Motor neuron (in vitro differentiated cells): Measurements from ENCODE around the gene ACSF2. TPM values are rescaled to one million over a fixed set of nuclear protein-coding genes. Genes with fewer than 3 reads are reported as not detected.

ENCODE experiments used
- ATAC-seq, 8 experiments: fragments of 200-7000 bp; cut with Tn5 transposase; replicated peaks in 6 of 8; 2 replicates each; pipeline ENCODE4 v1.8.0; 2021; ENCODE audit warnings: mild to moderate bottlenecking in 8 of 8, moderate library complexity in 8 of 8
- H3K27ac ChIP-seq, 2 donors: fragments of 250-450 bp; sonication (Bioruptor Pico); 2 replicates each; pipeline ENCODE4 v1.9.0; 2021; ENCODE audit warnings: antibody characterized with exemption in 2 of 2, mild to moderate bottlenecking in 2 of 2, moderate library complexity in 1 of 2
- H3K4me1 ChIP-seq, 2 donors: fragments of 250-450 bp; sonication (Bioruptor Pico); replicated peaks in 1 of 2; 2 replicates each; pipeline ENCODE4 v1.6.1; 2021; ENCODE audit warnings: antibody characterized with exemption in 2 of 2, mild to moderate bottlenecking in 2 of 2, moderate library complexity in 1 of 2
- H3K4me3 ChIP-seq, 5 donors: fragments of 250-450 bp; sonication (Bioruptor Pico); 2 replicates each; pipeline ENCODE4 v1.9.0; 2021; ENCODE audit warnings: antibody characterized with exemption in 5 of 5, mild to moderate bottlenecking in 5 of 5, moderate library complexity in 4 of 5
- WGBS, 10 experiments: fragments of 450-650 bp; shearing (Covaris generic); methylation state at CpG; one replicate each; pipeline ENCODE4 v1.0.0; 2022; 5-methylcytosine and 5-hydroxymethylcytosine counted together
- in situ Hi-C, 9 experiments: fragments of 400-800 bp; cut with MboI; loops; one replicate each; pipeline ENCODE4 v1.15.0; 2021; ENCODE audit warnings: low sequenced_read_pairs in 9 of 9, low pct_unique_long_range_greater_than_20kb in 2 of 9; ENCODE audit not compliant: unreplicated experiment in 9 of 9
- total RNA-seq, 8 experiments: library from RNA; unstranded; fragments of 300-600 nt; gene quantifications; 2 replicates each; pipeline versions ENCODE4 v1.2.3 to v1.2.4, GENCODE V29; 2022

ACSF2 gene
- total RNA-seq, 8 experiments from 2014 or later = 1.6 to 31.1 (median 5.6) TPM

GRCh38 chr17:50480854-50481490 is 55.0 kb downstream of the ACSF2 start:
- in situ Hi-C loops = no loop called here
- H3K27ac ChIP-seq = no peak overlapping the region
- no peak for ATAC-seq
- peaks cover 10 to 11% of the 10 kb centered on the region in 2 donors for H3K4me1 ChIP-seq
- H3K4me3 ChIP-seq = no peak overlapping the region
- 0 to 90% (median 68%) methylated on average over 1 to 2 of the region's 2 CpGs for WGBS, 10 experiments

GRCh38 chr17:50481648-50482047 is 55.6 kb downstream of the ACSF2 start:
- ATAC-seq = no peak
- in situ Hi-C loops = no loop called here
- Histone ChIP-seq H3K4me3 (no peak overlapping the region), H3K27ac (no peak overlapping the region), H3K4me1 (peaks cover 10 to 11% of the 10 kb centered on the region in 2 donors)
- WGBS, 10 experiments = 25 to 100% (median 88%) methylated on average over 1 to 4 of the region's 4 CpGs; no CpG with 5 or more reads in 2 of the 10 experiments

- in situ Hi-C loops = no loop called here
- no peak overlapping the region for H3K4me3 ChIP-seq
- no peak for ATAC-seq
- WGBS, 10 experiments = 83 to 100% (median 93%) methylated on average over 1 to 13 of the region's 23 CpGs; no CpG with 5 or more reads in 5 of the 10 experiments
- peaks cover 10 to 11% of the 10 kb centered on the region in 2 donors for H3K4me1 ChIP-seq
- no peak overlapping the region for H3K27ac ChIP-seq
Observed at GRCh38 chr17:50482110-50482509, 56.1 kb downstream of the ACSF2 start.

GRCh38 chr17:50482516-50482915 is 56.5 kb downstream of the ACSF2 start:
- Histone ChIP-seq H3K4me1 (peaks cover 10 to 11% of the 10 kb centered on the region in 2 donors), H3K27ac (no peak overlapping the region), H3K4me3 (no peak overlapping the region)
- WGBS, 10 experiments = 0 to 29% (median 0%) methylated on average over 1 to 5 of the region's 7 CpGs; no CpG with 5 or more reads in 3 of the 10 experiments
- in situ Hi-C loops = no loop called here
- ATAC-seq = peak; percentile 9 to 51 (median 27)

- Histone ChIP-seq H3K4me3 (no peak overlapping the region), H3K4me1 (peaks cover 4 to 6% of the 10 kb centered on the region in 2 donors), H3K27ac (no peak overlapping the region)
- WGBS, 10 experiments = 50 to 92% (median 89%) methylated on average over 2 to 5 of the region's 5 CpGs; no CpG with 5 or more reads in 2 of the 10 experiments
- in situ Hi-C loops = no loop called here
- no peak for ATAC-seq
Observed at GRCh38 chr17:50483266-50483665, 57.2 kb downstream of the ACSF2 start.

- ATAC-seq = no peak
- Histone ChIP-seq H3K4me1 (peaks cover 3% of the 10 kb centered on the region in 2 donors), H3K27ac (no peak overlapping the region), H3K4me3 (no peak overlapping the region)
- WGBS, 10 experiments = 84 to 100% (median 95%) methylated on average over 1 to 5 of the region's 11 CpGs; no CpG with 5 or more reads in 4 of the 10 experiments
- in situ Hi-C loops = no loop called here
Observed at GRCh38 chr17:50484386-50485155, 58.6 kb downstream of the ACSF2 start.

GRCh38 chr17:50487213-50488096 is 61.4 kb downstream of the ACSF2 start:
- WGBS, 10 experiments = 18 to 97% (median 80%) methylated on average over 1 to 6 of the region's 17 CpGs; no CpG with 5 or more reads in 3 of the 10 experiments
- no peak overlapping the region for H3K4me3 ChIP-seq
- H3K27ac ChIP-seq = no peak overlapping the region
- no peak for ATAC-seq
- in situ Hi-C loops = no loop called here
- H3K4me1 ChIP-seq = peaks cover 0 to 6% of the 10 kb centered on the region in 2 donors

GRCh38 chr17:50488880-50489279 is 62.9 kb downstream of the ACSF2 start:
- in situ Hi-C loops = no loop called here
- H3K4me1 ChIP-seq = peaks cover 0 to 6% of the 10 kb centered on the region in 2 donors
- WGBS, 10 experiments = 40 to 100% (median 91%) methylated on average over 1 to 2 of the region's 2 CpGs; no CpG with 5 or more reads in 6 of the 10 experiments
- ATAC-seq = no peak
- H3K4me3 ChIP-seq = no peak overlapping the region
- H3K27ac ChIP-seq = no peak overlapping the region

GRCh38 chr17:50491505-50491904 is 65.5 kb downstream of the ACSF2 start:
- in situ Hi-C loops = no loop called here
- ATAC-seq = peak in 4 of 8 experiments; percentile 35 to 64 (median 46)
- 0 to 78% (median 27%) methylated on average over 1 of the region's 1 CpG; no CpG with 5 or more reads in 1 of the 10 experiments for WGBS, 10 experiments
- H3K27ac ChIP-seq = no peak overlapping the region
- peaks cover 0 to 6% of the 10 kb centered on the region in 2 donors for H3K4me1 ChIP-seq
- H3K4me3 ChIP-seq = no peak overlapping the region

- no peak overlapping the region for H3K4me3 ChIP-seq
- WGBS, 10 experiments = 0 to 100% (median 75%) methylated on average over 1 to 8 of the region's 8 CpGs; no CpG with 5 or more reads in 5 of the 10 experiments
- peak in 3 of 8 experiments; percentile 38 to 90 (median 66) for ATAC-seq
- peaks cover 0 to 6% of the 10 kb centered on the region in 2 donors for H3K4me1 ChIP-seq
- no peak overlapping the region for H3K27ac ChIP-seq
- in situ Hi-C loops = no loop called here
Observed at GRCh38 chr17:50492214-50492613, 66.2 kb downstream of the ACSF2 start.

GRCh38 chr17:50493744-50494143 is 67.7 kb downstream of the ACSF2 start:
- ATAC-seq = no peak
- H3K27ac ChIP-seq = no peak overlapping the region
- 29 to 80% (median 53%) methylated on average over 1 to 3 of the region's 3 CpGs for WGBS, 10 experiments
- no peak overlapping the region for H3K4me3 ChIP-seq
- in situ Hi-C loops = no loop called here
- H3K4me1 ChIP-seq = peaks cover 0 to 6% of the 10 kb centered on the region in 2 donors

GRCh38 chr17:50495217-50495823 is 69.3 kb downstream of the ACSF2 start:
- Histone ChIP-seq H3K27ac (no peak overlapping the region), H3K4me3 (no peak overlapping the region), H3K4me1 (peaks cover 0 to 6% of the 10 kb centered on the region in 2 donors)
- no peak for ATAC-seq
- 31 to 100% (median 82%) methylated on average over 2 to 4 of the region's 8 CpGs; no CpG with 5 or more reads in 3 of the 10 experiments for WGBS, 10 experiments
- in situ Hi-C loops = no loop called here
